PFSK-1 (cell line): Measurements from ENCODE around the gene DSN1.

Experiments used
- FOXP2 ChIP-seq: optimal IDR thresholded peaks from 2 replicates; pipeline ENCODE3; 2011; ENCODE audit warnings: borderline replicate concordance, control low read depth, inconsistent platforms; ENCODE audit not compliant: insufficient read depth; ENCODE audit errors: extremely low read length, extremely low read depth
- POLR2AphosphoS5 ChIP-seq: IDR thresholded peaks from 2 replicates; pipeline ENCODE4 v1.6.1; 2012; ENCODE audit warnings: low read depth, mild to moderate bottlenecking, control low read depth, low read length, moderate library complexity
- REST ChIP-seq, 2 experiments: IDR thresholded peaks; 2 replicates each; pipeline versions ENCODE4 v1.6.1 to v1.8.0; 2011 to 2012; ENCODE audit warnings: low read depth in 2 of 2, low read length in 2 of 2, control low read depth in 1 of 2, inconsistent platforms in 1 of 2, mild to moderate bottlenecking in 1 of 2, moderate library complexity in 1 of 2; ENCODE audit not compliant: insufficient read depth in 1 of 2
- SIN3A ChIP-seq: IDR thresholded peaks from 2 replicates; pipeline ENCODE4 v1.6.1; 2012; ENCODE audit warnings: mild to moderate bottlenecking, low read length, moderate library complexity, borderline replicate concordance; ENCODE audit not compliant: insufficient read depth
- TAF1 ChIP-seq: IDR thresholded peaks from 2 replicates; pipeline ENCODE4 v1.6.1; 2012; ENCODE audit warnings: low read length, control low read depth, borderline replicate concordance; ENCODE audit not compliant: insufficient read depth

Gene DSN1

GRCh38 chr20:36779656-36780025 lies 6.1 kb upstream of the DSN1 start:
- no peak for TF ChIP-seq REST (IDR thresholded peaks at IDR 0.05; ENCODE audit: insufficient read depth in 1 of 2, low read depth in 2 of 2, low read length in 2 of 2)
- no peak for TF ChIP-seq SIN3A
- TF ChIP-seq TAF1, result no peak
- no peak for TF ChIP-seq POLR2AphosphoS5
- TF ChIP-seq FOXP2, result no peak

GRCh38 chr20:36778831-36779655 lies 5.5 kb upstream of the DSN1 start:
- TF ChIP-seq FOXP2 (no peak), POLR2AphosphoS5 (no peak), SIN3A (no peak), TAF1 (no peak)

- TF ChIP-seq REST (IDR thresholded peaks at IDR 0.05; ENCODE audit: insufficient read depth in 1 of 2, low read depth in 2 of 2, low read length in 2 of 2), result no peak
- no peak; the same call in 1 of the 2 replicates for TF ChIP-seq POLR2AphosphoS5
- TF ChIP-seq FOXP2, result no peak
- TF ChIP-seq TAF1, result no peak
- no peak for TF ChIP-seq SIN3A
Observed at GRCh38 chr20:36777576-36777975, 4.0 kb upstream of the DSN1 start.

GRCh38 chr20:36777167-36777566 lies 3.6 kb upstream of the DSN1 start:
- TF ChIP-seq SIN3A (no peak), TAF1 (no peak), FOXP2 (no peak), POLR2AphosphoS5 (no peak)

- TF ChIP-seq REST (IDR thresholded peaks at IDR 0.05; ENCODE audit: insufficient read depth in 1 of 2, low read depth in 2 of 2, low read length in 2 of 2) (no peak), POLR2AphosphoS5 (no peak), FOXP2 (no peak), TAF1 (no peak), SIN3A (no peak)
Observed at GRCh38 chr20:36775826-36776225, 2.3 kb upstream of the DSN1 start.

- TF ChIP-seq REST (IDR thresholded peaks at IDR 0.05; ENCODE audit: insufficient read depth in 1 of 2, low read depth in 2 of 2, low read length in 2 of 2) (no peak), SIN3A (no peak), POLR2AphosphoS5 (no peak), TAF1 (no peak), FOXP2 (no peak)
Observed at GRCh38 chr20:36775196-36775595, 1.6 kb upstream of the DSN1 start.
